HepG2 (cell line): ENCODE results near the gene GDI1. TPM values are rescaled to one million over a fixed set of nuclear protein-coding genes. Genes with fewer than 3 reads are reported as not detected.

Experiments
- ADNP ChIP-seq: sonication (generic); formaldehyde crosslinking; IDR thresholded peaks from 2 replicates; pipeline ENCODE4 v1.4.0; 2020; ENCODE audit warnings: missing genetic modification reagents
- CEBPB ChIP-seq: IDR thresholded peaks from 2 replicates; pipeline ENCODE4 v1.6.1; 2011; ENCODE audit warnings: low read depth, low read length, improper control_type of control experiment, borderline replicate concordance
- DNMT3B ChIP-seq: conservative IDR thresholded peaks from 2 replicates; pipeline ENCODE4 v1.6.1; 2016; ENCODE audit warnings: missing biosample characterization, control low read depth
- ELF3 ChIP-seq: IDR thresholded peaks from 2 replicates; pipeline ENCODE4 v1.6.1; 2016; ENCODE audit warnings: missing genetic modification reagents, missing compliant biosample characterization
- GATAD2A ChIP-seq: IDR thresholded peaks from 2 replicates; pipeline ENCODE4 v1.6.1; 2016
- HNF4A ChIP-seq: sonication (generic); formaldehyde crosslinking; IDR thresholded peaks from 2 replicates; pipeline ENCODE4 v1.4.0; 2020; ENCODE audit warnings: missing genetic modification reagents
- HOXA5 ChIP-seq: sonication (generic); formaldehyde crosslinking; IDR thresholded peaks from 2 replicates; pipeline ENCODE4 v1.4.0; 2020; ENCODE audit warnings: missing genetic modification reagents
- KAT7 ChIP-seq: IDR thresholded peaks from 2 replicates; pipeline ENCODE4 v1.6.1; 2018; ENCODE audit warnings: borderline replicate concordance, missing compliant biosample characterization
- NFYC ChIP-seq: IDR thresholded peaks from 2 replicates; pipeline ENCODE4 v1.6.1; 2016; ENCODE audit warnings: missing genetic modification reagents, missing compliant biosample characterization
- NPAS2 ChIP-seq: sonication (generic); formaldehyde crosslinking; IDR thresholded peaks from 2 replicates; pipeline ENCODE4 v1.8.0; 2022; ENCODE audit warnings: mild to moderate bottlenecking, missing genetic modification reagents, borderline replicate concordance
- SNAPC2 ChIP-seq: sonication (generic); formaldehyde crosslinking; IDR thresholded peaks from 2 replicates; pipeline ENCODE4 v1.8.1; 2022; ENCODE audit warnings: mild to moderate bottlenecking, missing genetic modification reagents
- SP5 ChIP-seq: IDR thresholded peaks from 2 replicates; pipeline ENCODE4 v1.6.1; 2016; ENCODE audit warnings: low read depth, borderline replicate concordance
- YEATS2 ChIP-seq: sonication (generic); formaldehyde crosslinking; IDR thresholded peaks from 2 replicates; pipeline ENCODE4 v1.4.0; 2020; ENCODE audit warnings: missing genetic modification reagents, borderline replicate concordance
- ZBTB7A ChIP-seq: sonication (generic); formaldehyde crosslinking; IDR thresholded peaks from 2 replicates; pipeline ENCODE4 v1.8.0; 2022; ENCODE audit warnings: mild to moderate bottlenecking, missing genetic modification reagents
- ZKSCAN5 ChIP-seq: sonication (generic); formaldehyde crosslinking; IDR thresholded peaks from 2 replicates; pipeline ENCODE4 v1.5.1; 2020; ENCODE audit warnings: mild to moderate bottlenecking, missing genetic modification reagents
- ZNF10 ChIP-seq: sonication (generic); formaldehyde crosslinking; IDR thresholded peaks from 2 replicates; pipeline ENCODE4 v1.4.0; 2020; ENCODE audit warnings: mild to moderate bottlenecking, low read depth, missing genetic modification reagents, borderline replicate concordance
- ZNF232 ChIP-seq: sonication (generic); formaldehyde crosslinking; IDR thresholded peaks from 2 replicates; pipeline ENCODE4 v1.4.0; 2020; ENCODE audit warnings: missing genetic modification reagents, borderline replicate concordance
- ZNF256 ChIP-seq: sonication (generic); formaldehyde crosslinking; conservative IDR thresholded peaks from 2 replicates; pipeline ENCODE4 v1.4.0; 2020; ENCODE audit warnings: missing genetic modification reagents
- ZNF362 ChIP-seq: sonication (generic); formaldehyde crosslinking; IDR thresholded peaks from 2 replicates; pipeline ENCODE4 v1.4.0; 2020; ENCODE audit warnings: missing genetic modification reagents, mild to moderate bottlenecking, borderline replicate concordance
- ZNF562 ChIP-seq: sonication (generic); formaldehyde crosslinking; IDR thresholded peaks from 2 replicates; pipeline ENCODE4 v1.8.0; 2022; ENCODE audit warnings: missing genetic modification reagents, borderline replicate concordance
- ZNF597 ChIP-seq: sonication (generic); formaldehyde crosslinking; IDR thresholded peaks from 2 replicates; pipeline ENCODE4 v1.5.0; 2020; ENCODE audit warnings: missing genetic modification reagents
- ZNF614 ChIP-seq: IDR thresholded peaks from 2 replicates; pipeline ENCODE4 v1.6.1; 2018; ENCODE audit warnings: missing biosample characterization, missing genetic modification reagents, inconsistent platforms, borderline replicate concordance
- ZNF629 ChIP-seq: sonication (generic); formaldehyde crosslinking; conservative IDR thresholded peaks from 2 replicates; pipeline ENCODE4 v1.5.0; 2020; ENCODE audit warnings: missing genetic modification reagents
- ZNF710 ChIP-seq: sonication (generic); formaldehyde crosslinking; IDR thresholded peaks from 2 replicates; pipeline ENCODE4 v1.5.0; 2020; ENCODE audit warnings: mild to moderate bottlenecking, missing genetic modification reagents, borderline replicate concordance
- ZNF780A ChIP-seq: sonication (generic); formaldehyde crosslinking; IDR thresholded peaks from 2 replicates; pipeline ENCODE4 v1.8.0; 2022; ENCODE audit warnings: mild to moderate bottlenecking, missing genetic modification reagents, moderate library complexity
- polyA plus RNA-seq, 8 experiments: library from polyadenylated mRNA; depleted of rRNA in 3 of 8; stranded (reverse) in 7 of 8; unstranded in 1 of 8; fragments of >200 nt; fragmentation: Illumina TruSeq in 4 of 8; extraction: Trizol in 4 of 8; gene quantifications; 2 replicates each; pipeline versions ENCODE4 v1.2.1 to v1.2.3, GENCODE V29; 2011 to 2016; ENCODE audit warnings: low read depth in 4 of 8, missing spikeins in 1 of 8, mixed read lengths in 1 of 8; ENCODE audit not compliant: insufficient read depth in 1 of 8
- total RNA-seq, 5 experiments: library from RNA; depleted of rRNA; stranded (reverse); fragments of >200 nt; fragmentation: Illumina TruSeq; extraction: Trizol; gene quantifications; 2 replicates each; pipeline ENCODE4 v1.2.3, GENCODE V29; 2016; ENCODE audit warnings: low read depth in 1 of 5

GDI1 gene
- total and polyA plus RNA-seq, 2 of the 13 experiments (the other 11 are each of a cell fraction or from before 2014, with no cell fraction given) = 17.4 to 105 TPM

GRCh38 chrX:154396973-154397887 lies 39.7 kb upstream of the GDI1 start (continued):
- TF ChIP-seq CEBPB (no peak), DNMT3B (CRISPR knock-in tag) (no peak), ZNF780A (no peak), SP5 (CRISPR knock-in tag) (peak; percentile 55; the same call in 1 of the 2 replicates), ZNF614 (no peak), KAT7 (CRISPR knock-in tag) (no peak), ZNF710 (CRISPR knock-in tag) (no peak), HOXA5 (CRISPR knock-in tag) (no peak), ZNF256 (CRISPR knock-in tag) (no peak), ZNF10 (CRISPR knock-in tag) (no peak), ZBTB7A (CRISPR knock-in tag) (no peak), ZNF629 (CRISPR knock-in tag) (no peak), HNF4A (CRISPR knock-in tag) (no peak), NFYC (no peak), ZNF562 (CRISPR knock-in tag) (no peak), NPAS2 (CRISPR knock-in tag) (no peak), ZNF232 (CRISPR knock-in tag) (no peak), ZNF362 (CRISPR knock-in tag) (no peak), ZKSCAN5 (CRISPR knock-in tag) (no peak), ADNP (no peak), ZNF597 (CRISPR knock-in tag) (no peak), SNAPC2 (CRISPR knock-in tag) (no peak), ELF3 (CRISPR knock-in tag) (no peak), YEATS2 (CRISPR knock-in tag) (no peak), GATAD2A (CRISPR knock-in tag) (no peak)
